Measurements from ENCODE around the gene GMEB2.

GRCh38 chr20:63555661-63556381 is 71.1 kb downstream of the GMEB2 start:
- TF ChIP-seq, protein P1, sequence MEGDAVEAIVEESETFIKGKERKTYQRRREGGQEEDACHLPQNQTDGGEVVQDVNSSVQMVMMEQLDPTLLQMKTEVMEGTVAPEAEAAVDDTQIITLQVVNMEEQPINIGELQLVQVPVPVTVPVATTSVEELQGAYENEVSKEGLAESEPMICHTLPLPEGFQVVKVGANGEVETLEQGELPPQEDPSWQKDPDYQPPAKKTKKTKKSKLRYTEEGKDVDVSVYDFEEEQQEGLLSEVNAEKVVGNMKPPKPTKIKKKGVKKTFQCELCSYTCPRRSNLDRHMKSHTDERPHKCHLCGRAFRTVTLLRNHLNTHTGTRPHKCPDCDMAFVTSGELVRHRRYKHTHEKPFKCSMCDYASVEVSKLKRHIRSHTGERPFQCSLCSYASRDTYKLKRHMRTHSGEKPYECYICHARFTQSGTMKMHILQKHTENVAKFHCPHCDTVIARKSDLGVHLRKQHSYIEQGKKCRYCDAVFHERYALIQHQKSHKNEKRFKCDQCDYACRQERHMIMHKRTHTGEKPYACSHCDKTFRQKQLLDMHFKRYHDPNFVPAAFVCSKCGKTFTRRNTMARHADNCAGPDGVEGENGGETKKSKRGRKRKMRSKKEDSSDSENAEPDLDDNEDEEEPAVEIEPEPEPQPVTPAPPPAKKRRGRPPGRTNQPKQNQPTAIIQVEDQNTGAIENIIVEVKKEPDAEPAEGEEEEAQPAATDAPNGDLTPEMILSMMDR (IDR thresholded peaks at IDR 0.05): no peak
- TF ChIP-seq POLR2A (IDR thresholded peaks at IDR 0.05): no peak

All from right lobe of liver (tissue), 4 donors.